Progenitor cell of endocrine pancreas (in vitro differentiated cells): ENCODE data around the gene MMEL1. TPM values are rescaled to one million over a fixed set of nuclear protein-coding genes. Genes with fewer than 3 reads are reported as not detected.

Experiments used
- DNase-seq: peaks from one replicate; pipeline ENCODE4 v3.0.0; 2021; ENCODE audit warnings: low spot score; ENCODE audit not compliant: unreplicated experiment
- H3K27ac Mint-ChIP-seq: 2 replicates; pipeline ENCODE4 v1.8.0; 2021; ENCODE audit warnings: mild to moderate bottlenecking, moderate library complexity, mixed read lengths
- H3K27me3 Mint-ChIP-seq: 2 replicates; pipeline ENCODE4 v1.8.0; 2021; ENCODE audit warnings: mixed read lengths
- H3K36me3 Mint-ChIP-seq: 2 replicates; pipeline ENCODE4 v1.8.0; 2022; ENCODE audit warnings: mixed read lengths; ENCODE audit not compliant: insufficient read depth
- H3K4me1 Mint-ChIP-seq: 2 replicates; pipeline ENCODE4 v1.8.0; 2021; ENCODE audit warnings: low read depth, mixed read lengths
- H3K4me3 Mint-ChIP-seq: 2 replicates; pipeline ENCODE4 v1.8.0; 2021; ENCODE audit warnings: low read depth, mild to moderate bottlenecking, moderate library complexity, mixed read lengths
- H3K9me3 Mint-ChIP-seq: 2 replicates; pipeline ENCODE4 v1.8.0; 2021; ENCODE audit warnings: low read depth, mixed read lengths
- total RNA-seq: library from RNA; stranded (reverse); gene quantifications from 2 replicates; pipeline ENCODE4 v1.2.1, GENCODE V29; 2021
- TF ChIP-seq, protein P1 (sequence below): fragments of 200-600 bp; sonication (generic); IDR thresholded peaks from one replicate; pipeline ENCODE4 v1.5.0; 2021; ENCODE audit warnings: antibody characterized with exemption, mild to moderate bottlenecking; ENCODE audit not compliant: unreplicated experiment

MMEL1 gene
- total RNA-seq, 1 donor from 2014 or later = 0.93 TPM

DNA sequence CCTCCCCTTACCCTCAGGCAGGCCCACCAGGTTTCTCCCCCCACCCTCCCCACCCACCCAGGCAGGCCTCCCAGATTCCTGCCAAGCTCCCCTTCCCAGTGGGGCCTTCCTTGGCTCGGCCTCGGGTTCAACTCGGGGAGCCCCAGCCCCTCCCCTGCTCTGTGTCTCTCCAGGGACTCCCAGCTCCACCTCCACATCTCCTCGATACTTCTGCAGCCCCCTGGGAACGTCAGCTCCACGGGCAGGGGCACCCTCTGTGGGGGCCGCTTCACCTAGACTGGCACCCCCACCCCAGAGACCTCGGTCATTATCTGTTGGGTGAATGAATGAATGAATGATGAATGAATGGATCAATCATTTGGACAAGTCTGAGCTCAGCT, 775 bp downstream of the MMEL1 start:
- no peak for DNase-seq
- H3K27ac Mint-ChIP-seq = no peak overlapping the region
- TF ChIP-seq, protein P1, sequence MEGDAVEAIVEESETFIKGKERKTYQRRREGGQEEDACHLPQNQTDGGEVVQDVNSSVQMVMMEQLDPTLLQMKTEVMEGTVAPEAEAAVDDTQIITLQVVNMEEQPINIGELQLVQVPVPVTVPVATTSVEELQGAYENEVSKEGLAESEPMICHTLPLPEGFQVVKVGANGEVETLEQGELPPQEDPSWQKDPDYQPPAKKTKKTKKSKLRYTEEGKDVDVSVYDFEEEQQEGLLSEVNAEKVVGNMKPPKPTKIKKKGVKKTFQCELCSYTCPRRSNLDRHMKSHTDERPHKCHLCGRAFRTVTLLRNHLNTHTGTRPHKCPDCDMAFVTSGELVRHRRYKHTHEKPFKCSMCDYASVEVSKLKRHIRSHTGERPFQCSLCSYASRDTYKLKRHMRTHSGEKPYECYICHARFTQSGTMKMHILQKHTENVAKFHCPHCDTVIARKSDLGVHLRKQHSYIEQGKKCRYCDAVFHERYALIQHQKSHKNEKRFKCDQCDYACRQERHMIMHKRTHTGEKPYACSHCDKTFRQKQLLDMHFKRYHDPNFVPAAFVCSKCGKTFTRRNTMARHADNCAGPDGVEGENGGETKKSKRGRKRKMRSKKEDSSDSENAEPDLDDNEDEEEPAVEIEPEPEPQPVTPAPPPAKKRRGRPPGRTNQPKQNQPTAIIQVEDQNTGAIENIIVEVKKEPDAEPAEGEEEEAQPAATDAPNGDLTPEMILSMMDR = no peak
- peaks cover 49% of the 10 kb centered on the region for H3K27me3 Mint-ChIP-seq
- H3K4me3 Mint-ChIP-seq = no peak overlapping the region
- peaks cover 4% of the 10 kb centered on the region for H3K9me3 Mint-ChIP-seq
- H3K4me1 Mint-ChIP-seq = peaks cover 2% of the 10 kb centered on the region
- no peaks in the 10 kb centered on the region for H3K36me3 Mint-ChIP-seq

DNA sequence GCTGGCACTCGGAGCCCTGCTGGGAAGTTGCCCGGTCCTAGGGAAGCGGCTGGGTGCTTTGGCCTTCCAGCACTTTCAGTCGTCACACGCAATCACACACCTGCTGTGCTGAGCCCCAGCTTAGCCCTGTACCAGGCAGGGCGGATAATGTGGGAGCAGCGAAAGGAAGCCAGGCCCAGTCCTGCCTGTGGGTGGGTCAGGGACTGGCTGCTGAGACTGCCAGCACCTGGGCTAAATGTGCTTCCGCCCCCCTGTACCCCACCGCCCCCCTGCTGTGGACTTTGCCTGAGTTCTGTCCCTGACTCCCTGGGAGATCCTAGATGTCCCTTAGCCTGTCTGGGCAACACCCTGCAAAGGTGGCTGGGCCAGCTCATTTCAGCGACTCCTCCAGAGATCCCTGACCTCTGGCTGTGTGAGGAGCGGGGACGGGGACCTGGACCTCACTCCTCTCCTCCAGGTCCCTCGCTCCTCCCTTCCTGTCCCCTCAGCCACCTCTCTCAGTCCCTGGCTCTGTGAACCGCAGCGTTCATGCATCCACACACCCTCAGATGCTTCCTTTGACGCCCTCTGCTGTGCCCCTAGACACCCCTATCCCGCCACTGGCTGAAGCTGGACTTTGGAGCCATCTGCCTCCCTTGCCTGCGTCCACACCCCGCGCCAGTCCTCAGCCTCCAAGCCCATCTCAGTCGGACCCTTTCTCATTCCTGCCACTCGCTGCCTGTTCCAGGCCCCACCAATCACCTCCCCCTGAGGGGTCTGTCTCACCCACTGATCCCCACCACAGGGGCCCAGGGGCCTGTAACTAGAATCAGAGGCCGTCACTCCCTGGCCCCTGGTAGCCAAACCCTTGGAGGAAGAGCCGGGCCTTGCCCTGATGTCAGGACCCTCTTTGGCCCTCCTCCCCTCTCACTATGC, 1.4 kb downstream of the MMEL1 start:
- H3K4me3 Mint-ChIP-seq = no peak overlapping the region
- no peaks in the 10 kb centered on the region for H3K9me3 Mint-ChIP-seq
- H3K36me3 Mint-ChIP-seq = no peaks in the 10 kb centered on the region
- H3K27ac Mint-ChIP-seq = no peak overlapping the region
- TF ChIP-seq, protein P1 = no peak
- H3K4me1 Mint-ChIP-seq = peaks cover 2% of the 10 kb centered on the region
- no peak for DNase-seq
- peaks cover 51% of the 10 kb centered on the region for H3K27me3 Mint-ChIP-seq

DNA sequence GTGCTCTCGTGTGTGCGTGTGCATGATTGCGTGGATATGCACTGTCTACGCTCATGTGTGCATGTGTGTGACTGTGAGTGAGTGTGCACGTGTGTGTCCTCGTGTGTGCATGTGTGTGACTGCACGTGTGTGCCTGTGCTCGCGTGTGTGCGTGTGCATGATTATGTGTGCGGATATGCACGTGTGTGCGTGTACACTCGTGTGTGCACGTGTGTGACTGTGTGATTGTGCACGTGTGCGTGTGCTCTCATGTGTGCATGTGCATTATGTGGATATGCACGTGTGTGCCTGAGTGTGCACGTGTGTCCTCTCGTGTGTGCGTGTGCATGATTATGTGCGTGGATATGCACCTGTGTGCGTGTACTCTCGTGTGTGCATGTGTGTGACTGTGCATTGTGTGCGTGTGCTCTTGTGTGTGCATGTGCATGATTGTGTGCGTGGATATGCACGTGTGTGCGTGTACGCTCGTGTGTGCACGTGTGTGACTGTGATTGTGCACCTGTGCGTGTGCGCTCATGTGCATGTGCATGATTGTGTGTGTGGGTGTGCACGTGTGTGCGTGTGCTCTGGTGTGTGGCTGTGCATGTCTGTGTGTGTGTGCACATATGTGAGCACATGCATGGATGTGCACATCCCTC, 2.2 kb downstream of the MMEL1 start:
- Mint-ChIP-seq H3K27ac (peak overlapping the region; percentile 20), H3K4me3 (peak overlapping the region; percentile 58), H3K4me1 (peaks cover 2% of the 10 kb centered on the region), H3K9me3 (no peaks in the 10 kb centered on the region), H3K36me3 (no peaks in the 10 kb centered on the region), H3K27me3 (peaks cover 52% of the 10 kb centered on the region)
- TF ChIP-seq, protein P1 = no peak
- no peak for DNase-seq

DNA sequence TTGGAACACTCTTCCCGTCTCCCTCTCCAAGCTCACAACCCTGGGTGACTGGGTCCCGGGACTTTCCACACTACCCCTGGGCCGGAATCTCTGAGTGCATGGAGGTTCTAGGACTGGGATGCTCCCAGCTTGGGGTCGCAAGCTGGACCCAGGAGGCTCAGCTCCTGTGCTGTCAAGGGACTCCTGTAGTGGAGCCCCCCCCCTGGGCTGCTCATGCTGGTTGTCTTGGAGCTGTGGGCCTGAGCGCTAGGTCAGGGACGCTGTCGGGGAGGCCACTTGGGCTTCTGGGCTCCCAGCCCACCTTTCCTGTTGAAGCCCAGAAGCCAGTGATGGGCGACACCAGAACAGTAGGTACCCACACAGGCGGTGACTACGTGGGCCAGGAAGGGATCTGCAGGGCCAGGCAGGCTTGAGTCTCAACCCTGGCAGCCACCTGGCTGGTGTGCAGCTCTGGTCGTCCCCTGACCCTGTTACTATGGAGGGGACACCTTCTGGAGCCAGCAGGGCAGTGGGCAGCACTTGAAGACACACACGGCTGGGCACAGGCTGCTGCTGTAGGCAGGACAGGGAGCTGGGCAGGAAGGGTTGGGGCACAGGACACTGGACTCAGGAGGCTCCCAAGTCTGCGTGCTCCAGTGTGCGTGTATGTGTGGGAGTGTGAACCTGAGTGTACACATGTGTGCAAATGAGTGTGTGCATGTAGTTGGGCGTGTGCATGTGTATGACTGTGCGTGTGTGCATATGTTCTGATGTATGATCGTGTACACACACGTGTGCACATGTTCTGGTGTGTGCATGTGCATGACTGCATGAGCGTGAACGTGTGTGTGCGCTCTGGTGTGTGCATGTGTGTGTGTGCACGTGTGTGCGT, 3.0 kb downstream of the MMEL1 start:
- TF ChIP-seq, protein P1 = no peak
- DNase-seq = no peak
- peak overlapping the region; percentile 55 for H3K4me3 Mint-ChIP-seq
- H3K27ac Mint-ChIP-seq = peak overlapping the region; percentile 20
- peaks cover 2% of the 10 kb centered on the region for H3K4me1 Mint-ChIP-seq
- H3K36me3 Mint-ChIP-seq = no peaks in the 10 kb centered on the region
- peaks cover 60% of the 10 kb centered on the region for H3K27me3 Mint-ChIP-seq
- H3K9me3 Mint-ChIP-seq = no peaks in the 10 kb centered on the region
